Stimulated activated naive CD8-positive, alpha-beta T cell treated with anti-CD3 and anti-CD28 coated beads, Interleukin-15, Interleukin-2, amounts not matched to agents 100 ng/mL and 50 ng/mL, for 24 hours (primary cell): ENCODE measurements around the gene TMX3.
A peak's percentile ranks its signal among the peaks of the same experiment; 100 is the strongest.

Experiments
- H3K27ac Mint-ChIP-seq: one replicate; pipeline ENCODE4 v1.8.0; 2021; ENCODE audit warnings: mild to moderate bottlenecking, mixed read lengths
- H3K27me3 Mint-ChIP-seq: one replicate; pipeline ENCODE4 v1.8.0; 2021; ENCODE audit warnings: mixed read lengths
- H3K36me3 Mint-ChIP-seq: one replicate; pipeline ENCODE4 v1.8.0; 2021; ENCODE audit warnings: low read depth, mixed read lengths
- H3K4me1 Mint-ChIP-seq: one replicate; pipeline ENCODE4 v1.8.0; 2021; ENCODE audit warnings: low read depth, mixed read lengths
- H3K4me3 Mint-ChIP-seq: one replicate; pipeline ENCODE4 v1.8.0; 2021; ENCODE audit warnings: mild to moderate bottlenecking, mixed read lengths
- H3K9me3 Mint-ChIP-seq: one replicate; pipeline ENCODE4 v1.8.0; 2021; ENCODE audit warnings: mixed read lengths

The TMX3 gene

DNA sequence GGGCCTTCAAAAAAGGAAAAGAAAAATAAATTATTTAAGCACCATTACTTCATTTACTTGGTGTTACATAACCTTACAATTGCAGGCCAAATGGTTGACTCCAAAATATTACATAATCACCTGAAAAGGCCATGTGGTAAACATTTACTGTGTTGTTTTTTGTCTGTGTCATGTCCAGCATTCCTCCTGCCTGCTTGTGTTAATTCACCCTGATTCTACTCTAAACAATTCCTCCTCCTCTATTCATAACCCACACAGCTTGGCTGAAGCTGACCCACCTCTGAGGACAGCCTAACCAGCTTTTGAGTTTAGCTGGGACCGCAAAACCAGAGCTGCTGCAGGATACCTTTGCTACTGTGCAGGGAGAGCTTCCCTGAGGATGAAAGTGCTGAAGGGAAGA, 35.4 kb downstream of the TMX3 start:
- Mint-ChIP-seq H3K36me3 (peaks cover 72% of the 10 kb centered on the region), H3K27ac (no peak overlapping the region)

DNA sequence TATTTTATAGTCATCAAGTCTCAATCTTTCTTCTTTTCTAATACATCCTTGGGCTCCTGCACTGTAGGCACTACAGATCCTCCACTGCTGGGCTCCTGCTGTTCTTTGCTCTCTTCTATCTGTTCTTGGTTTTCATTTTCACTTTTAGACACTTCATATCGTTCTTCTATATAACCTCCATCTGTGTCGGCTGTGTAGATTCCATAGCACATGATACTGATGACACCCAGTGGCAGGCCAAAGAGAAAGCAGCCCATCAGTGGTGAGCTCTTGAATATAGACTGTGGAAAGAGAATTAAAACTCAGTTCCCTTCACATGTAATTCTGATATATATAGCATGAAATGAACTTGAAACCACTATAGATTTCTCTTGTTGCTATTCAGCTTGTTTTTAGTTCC, 38.0 kb downstream of the TMX3 start:
- Mint-ChIP-seq H3K36me3 (peaks cover 68% of the 10 kb centered on the region), H3K4me1 (no peaks in the 10 kb centered on the region), H3K27me3 (no peaks in the 10 kb centered on the region), H3K9me3 (no peaks in the 10 kb centered on the region), H3K27ac (peak overlapping the region; percentile 16), H3K4me3 (no peak overlapping the region)

More for the DNA sequence above, 35.4 kb downstream of the TMX3 start:
- no peaks in the 10 kb centered on the region for H3K27me3 Mint-ChIP-seq
- H3K4me3 Mint-ChIP-seq, result no peak overlapping the region
- no peaks in the 10 kb centered on the region for H3K4me1 Mint-ChIP-seq
- no peaks in the 10 kb centered on the region for H3K9me3 Mint-ChIP-seq

DNA sequence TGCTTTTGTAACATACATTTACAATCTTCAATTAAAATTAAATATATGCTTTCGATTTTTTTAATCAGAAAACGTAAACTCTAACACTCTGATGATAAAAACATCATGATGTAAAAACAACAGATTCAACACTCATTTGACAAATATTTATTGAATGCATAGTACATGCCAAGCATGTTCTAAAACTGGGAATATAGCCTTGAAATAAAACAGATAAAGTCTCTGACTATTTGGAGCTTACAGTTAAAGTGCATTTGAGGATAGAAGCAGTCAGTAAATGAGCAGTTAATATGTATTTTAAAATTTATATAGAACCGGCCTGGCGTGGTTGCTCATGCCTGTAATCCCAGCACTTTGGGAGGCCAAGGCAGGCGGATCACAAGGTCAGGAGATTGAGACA, 47.8 kb downstream of the TMX3 start:
- Mint-ChIP-seq H3K4me1 (no peaks in the 10 kb centered on the region), H3K36me3 (no peaks in the 10 kb centered on the region), H3K9me3 (no peaks in the 10 kb centered on the region), H3K27me3 (no peaks in the 10 kb centered on the region), H3K27ac (no peak overlapping the region), H3K4me3 (no peak overlapping the region)

DNA sequence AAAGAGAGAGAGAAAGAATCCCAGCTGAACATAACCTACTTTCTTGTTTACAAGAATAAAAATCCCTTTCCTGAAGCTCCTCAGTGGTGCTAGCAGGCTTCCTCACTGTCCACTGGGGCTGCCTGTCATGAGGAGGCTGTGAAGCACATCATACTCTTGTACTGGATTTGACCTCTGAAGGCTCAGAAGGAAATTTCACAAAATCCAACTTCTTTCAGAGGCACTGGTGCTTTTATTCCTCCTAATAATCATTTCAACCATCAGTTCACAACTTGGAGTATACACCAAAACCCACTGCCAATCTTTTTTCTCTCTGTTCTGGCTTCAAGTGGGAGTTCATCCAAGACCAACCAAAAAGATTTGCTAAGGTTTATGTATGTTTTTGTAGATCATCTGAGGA, 48.5 kb downstream of the TMX3 start:
- Mint-ChIP-seq H3K27ac (no peak overlapping the region), H3K4me1 (no peaks in the 10 kb centered on the region), H3K36me3 (no peaks in the 10 kb centered on the region), H3K27me3 (no peaks in the 10 kb centered on the region), H3K4me3 (no peak overlapping the region), H3K9me3 (no peaks in the 10 kb centered on the region)

DNA sequence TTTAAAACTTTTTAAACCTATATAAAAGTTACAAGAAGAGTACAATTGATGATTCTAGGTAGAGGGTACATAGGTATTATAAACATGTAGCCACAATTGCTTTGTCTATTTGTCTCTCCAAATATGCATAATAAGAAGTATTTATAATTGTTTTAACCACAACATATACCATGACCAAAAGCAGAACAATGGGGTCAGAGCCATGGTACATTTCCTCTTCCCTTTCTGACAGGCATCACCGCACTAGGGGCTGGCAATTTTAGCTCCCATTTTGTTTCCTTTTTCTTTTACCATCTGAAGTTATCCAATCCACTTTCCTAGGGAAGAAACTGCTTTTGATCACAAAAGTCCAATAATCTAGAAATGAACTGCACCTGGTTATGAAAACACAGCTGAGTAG, 49.3 kb downstream of the TMX3 start:
- Mint-ChIP-seq H3K27me3 (no peaks in the 10 kb centered on the region), H3K27ac (no peak overlapping the region), H3K9me3 (no peaks in the 10 kb centered on the region), H3K4me3 (no peak overlapping the region), H3K36me3 (no peaks in the 10 kb centered on the region), H3K4me1 (no peaks in the 10 kb centered on the region)

DNA sequence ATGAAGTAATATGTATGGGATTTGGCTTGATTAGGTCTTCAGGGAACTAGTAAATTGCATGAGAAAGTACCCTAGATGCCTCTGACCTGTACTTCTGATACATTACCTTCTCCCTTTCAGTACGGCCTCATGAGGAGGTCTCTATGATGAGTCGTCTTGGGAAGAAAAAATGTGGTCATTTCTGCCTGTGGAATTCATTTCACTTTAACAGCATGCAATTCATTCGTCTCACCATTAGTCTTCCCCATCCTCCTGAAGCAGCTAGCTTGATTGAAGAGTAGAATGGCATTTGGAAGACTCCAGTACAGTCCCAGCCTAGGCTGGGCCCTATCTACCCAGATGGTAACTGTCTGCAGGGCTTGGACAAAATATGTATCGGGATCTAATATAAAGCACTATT, 52.2 kb downstream of the TMX3 start:
- Mint-ChIP-seq H3K27ac (no peak overlapping the region), H3K9me3 (no peaks in the 10 kb centered on the region), H3K4me1 (no peaks in the 10 kb centered on the region), H3K36me3 (no peaks in the 10 kb centered on the region), H3K27me3 (no peaks in the 10 kb centered on the region), H3K4me3 (no peak overlapping the region)

DNA sequence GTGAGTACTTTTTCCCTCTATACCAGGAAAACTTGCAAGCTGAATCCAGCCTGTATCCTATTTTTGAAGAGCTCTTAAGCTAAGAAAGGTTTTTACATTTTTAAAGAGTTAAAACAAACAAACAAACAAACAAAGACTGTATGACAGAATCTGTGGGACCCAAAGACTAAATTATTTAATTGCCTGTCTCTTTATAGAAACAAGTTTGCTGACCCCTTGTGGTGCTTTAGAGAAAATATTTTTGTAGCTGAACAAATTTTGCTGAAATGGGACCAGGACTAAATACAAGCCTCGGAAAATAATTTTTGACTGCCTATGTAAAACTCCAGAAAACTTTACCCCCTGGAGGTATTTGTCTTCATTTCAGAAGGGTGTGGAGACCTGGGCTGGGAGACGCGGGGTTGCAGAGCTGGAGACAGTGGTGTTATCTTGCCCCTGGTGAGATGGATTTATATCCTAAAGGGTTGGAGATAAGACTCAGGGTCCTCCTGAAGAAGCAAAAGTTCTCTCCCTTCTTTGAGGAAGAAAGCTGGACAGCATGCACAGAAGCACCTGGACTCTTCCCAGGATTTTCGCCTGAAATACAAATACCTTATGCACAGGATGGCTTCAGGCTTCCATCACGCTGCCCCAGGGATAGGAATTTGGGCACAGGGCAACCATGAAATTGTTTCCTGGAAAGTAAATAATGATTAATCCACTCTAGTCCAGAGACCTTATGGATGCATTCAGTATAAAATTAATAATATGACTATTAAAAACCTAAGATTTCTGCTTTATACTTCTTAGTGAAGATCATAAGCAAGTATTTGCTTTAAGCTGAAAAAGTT, 54.3 kb downstream of the TMX3 start:
- Mint-ChIP-seq H3K9me3 (no peaks in the 10 kb centered on the region), H3K4me3 (no peak overlapping the region), H3K27me3 (no peaks in the 10 kb centered on the region), H3K36me3 (no peaks in the 10 kb centered on the region), H3K4me1 (no peaks in the 10 kb centered on the region), H3K27ac (no peak overlapping the region)

DNA sequence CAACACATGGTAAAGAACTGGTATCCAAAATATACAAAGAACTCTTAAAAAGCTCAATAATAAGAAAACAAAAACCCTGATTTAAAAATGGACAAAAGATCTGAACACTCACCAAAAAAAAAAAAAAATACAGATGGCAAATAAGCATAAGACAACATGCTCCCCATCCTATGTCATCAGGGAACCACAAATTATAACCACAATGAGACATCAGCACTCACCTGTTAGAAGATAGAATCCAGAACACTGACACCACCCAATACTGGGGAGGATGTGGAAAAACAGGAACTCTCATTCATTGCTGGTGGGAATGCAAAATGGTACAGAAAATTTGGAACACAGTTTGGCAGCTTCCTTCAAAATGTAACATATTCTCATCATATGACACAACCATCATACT, 66.7 kb downstream of the TMX3 start:
- Mint-ChIP-seq H3K27me3 (peaks cover 27% of the 10 kb centered on the region), H3K36me3 (no peaks in the 10 kb centered on the region), H3K4me1 (no peaks in the 10 kb centered on the region), H3K9me3 (no peaks in the 10 kb centered on the region), H3K4me3 (no peak overlapping the region), H3K27ac (no peak overlapping the region)

DNA sequence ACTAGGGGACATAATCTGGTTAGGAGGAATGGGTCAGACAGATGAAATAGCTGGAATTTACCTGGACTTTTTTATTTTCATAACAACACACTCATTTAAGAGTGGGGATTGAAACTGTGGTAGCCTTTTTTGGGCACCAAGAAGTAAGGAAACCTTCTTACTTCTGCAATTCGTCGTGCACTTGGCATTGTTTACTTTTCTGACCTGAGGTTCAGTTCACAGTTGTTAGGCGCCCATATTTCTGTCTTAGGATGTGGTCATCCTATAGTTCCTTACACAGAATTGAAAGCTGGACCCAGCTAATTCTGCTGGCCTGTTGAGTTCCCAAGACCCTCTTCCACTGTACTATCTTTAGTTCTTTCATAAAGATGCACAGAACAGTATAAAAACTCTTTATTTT, 72.9 kb downstream of the TMX3 start:
- Mint-ChIP-seq H3K9me3 (no peaks in the 10 kb centered on the region), H3K4me1 (no peaks in the 10 kb centered on the region), H3K27me3 (peaks cover 40% of the 10 kb centered on the region), H3K4me3 (no peak overlapping the region), H3K36me3 (no peaks in the 10 kb centered on the region), H3K27ac (no peak overlapping the region)

DNA sequence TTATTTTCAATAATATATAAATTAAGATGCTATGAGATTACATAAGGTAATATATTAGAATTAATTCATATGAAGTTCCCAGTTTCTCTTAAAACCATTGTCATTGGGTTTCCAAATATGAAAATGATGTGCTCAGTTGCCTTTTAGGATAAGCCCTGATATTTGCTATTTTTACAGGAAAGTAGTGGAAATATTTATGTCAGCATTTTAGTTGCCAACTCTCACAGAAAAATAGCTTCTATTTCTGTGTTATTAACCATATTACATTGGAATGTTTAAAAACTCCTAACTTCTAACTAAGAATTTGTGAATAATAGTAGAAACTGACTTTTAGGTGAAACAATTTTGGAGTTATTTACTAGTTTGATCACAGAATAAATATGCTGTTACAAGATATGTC, 74.0 kb downstream of the TMX3 start:
- H3K4me1 Mint-ChIP-seq, result no peaks in the 10 kb centered on the region
- no peak overlapping the region for H3K27ac Mint-ChIP-seq

DNA sequence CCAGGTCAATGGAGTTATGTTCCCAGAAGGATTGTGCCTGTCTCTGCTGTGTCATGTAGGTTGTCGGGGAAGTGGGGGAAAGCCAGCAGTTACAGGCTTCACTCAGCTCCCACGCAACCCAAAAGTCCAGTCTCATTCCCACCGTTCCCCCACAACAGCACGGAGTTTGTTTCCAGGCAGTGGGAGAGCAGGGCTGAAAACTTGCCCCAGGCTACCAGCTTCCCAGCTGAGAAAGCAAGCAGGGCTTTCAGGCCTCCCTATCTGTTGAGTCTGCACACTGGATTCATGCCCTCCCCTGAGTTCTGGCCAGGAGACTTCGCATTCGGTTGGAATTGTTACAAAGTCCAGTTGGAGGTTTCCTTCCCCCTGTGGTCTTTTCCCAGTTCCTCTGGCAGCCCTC, 76.3 kb downstream of the TMX3 start:
- no peaks in the 10 kb centered on the region for H3K9me3 Mint-ChIP-seq
- H3K27ac Mint-ChIP-seq, result no peak overlapping the region
- H3K4me3 Mint-ChIP-seq, result no peak overlapping the region
- H3K36me3 Mint-ChIP-seq, result no peaks in the 10 kb centered on the region
- peaks cover 39% of the 10 kb centered on the region for H3K27me3 Mint-ChIP-seq
- no peaks in the 10 kb centered on the region for H3K4me1 Mint-ChIP-seq

More for the DNA sequence above, 74.0 kb downstream of the TMX3 start:
- Mint-ChIP-seq H3K4me3 (no peak overlapping the region), H3K36me3 (no peaks in the 10 kb centered on the region), H3K27me3 (peaks cover 46% of the 10 kb centered on the region), H3K9me3 (no peaks in the 10 kb centered on the region)

DNA sequence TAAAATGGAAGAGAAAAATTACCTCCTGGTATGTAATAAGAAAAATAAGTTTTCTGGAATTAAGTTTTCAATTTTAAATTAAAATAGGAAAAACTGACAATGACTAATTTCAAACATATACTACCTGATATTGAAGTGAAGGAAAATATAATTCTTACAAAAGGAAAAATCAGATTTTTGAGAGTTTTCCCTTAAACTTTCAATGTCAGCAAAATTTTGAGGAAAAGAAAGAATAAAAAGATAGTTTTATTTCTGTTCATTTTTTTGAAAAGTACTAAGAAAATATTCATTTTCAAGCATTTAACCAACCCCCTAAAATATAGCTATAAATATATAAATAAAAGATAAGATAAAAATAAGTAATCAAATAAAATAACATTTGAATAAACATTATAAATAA, 87.1 kb downstream of the TMX3 start:
- Mint-ChIP-seq H3K27me3 (no peaks in the 10 kb centered on the region), H3K4me1 (no peaks in the 10 kb centered on the region), H3K9me3 (no peaks in the 10 kb centered on the region), H3K27ac (no peak overlapping the region), H3K4me3 (no peak overlapping the region), H3K36me3 (no peaks in the 10 kb centered on the region)
